HG02852 (cell line): ENCODE results near the gene EPG5.
"Not testable (repeated sequence)": the region's sequence is repeated elsewhere in the genome, so short reads cannot be mapped to it uniquely, and the experiment has no call there.

Experiments
- ATAC-seq: cut with Tn5 transposase; IDR thresholded peaks from one replicate; pipeline ENCODE4 v1.9.1; 2021; ENCODE audit warnings: mild to moderate bottlenecking, moderate library complexity; ENCODE audit not compliant: unreplicated experiment

The EPG5 gene

GRCh38 chr18:45967007-45967706 lies at the start of gene EPG5:
TSS of gene EPG5 (minus strand) at chr18:45967329. CDS start at chr18:45967239, 90 bp downstream.
- peak; percentile 96 for ATAC-seq

GRCh38 chr18:46013484-46014189 lies 46.5 kb upstream of the EPG5 start:
- ATAC-seq, result no peak

- no peak for ATAC-seq
These were observed 43.5 kb upstream of the EPG5 start for GRCh38 chr18:46010676-46011075.

GRCh38 chr18:46010050-46010449 lies 42.9 kb upstream of the EPG5 start:
- no peak for ATAC-seq

GRCh38 chr18:46009125-46009840 lies 42.2 kb upstream of the EPG5 start:
- no peak for ATAC-seq

- ATAC-seq, result no peak
These were observed 41.4 kb upstream of the EPG5 start for GRCh38 chr18:46008531-46008930.

GRCh38 chr18:46007165-46007564 lies 40.0 kb upstream of the EPG5 start:
- no peak for ATAC-seq

- no peak for ATAC-seq
These were observed 35.8 kb upstream of the EPG5 start for GRCh38 chr18:46002934-46003333.

- ATAC-seq, result no peak
These were observed 34.8 kb upstream of the EPG5 start for GRCh38 chr18:46001892-46002291.

GRCh38 chr18:46001074-46001473 lies 33.9 kb upstream of the EPG5 start:
- no peak for ATAC-seq

- no peak for ATAC-seq
These were observed 32.4 kb upstream of the EPG5 start for GRCh38 chr18:45999536-45999935.

- no peak for ATAC-seq
These were observed 31.1 kb upstream of the EPG5 start for GRCh38 chr18:45998244-45998643.

- ATAC-seq, result no peak
These were observed 30.6 kb upstream of the EPG5 start for GRCh38 chr18:45997700-45998151.

GRCh38 chr18:45995461-45995860 lies 28.3 kb upstream of the EPG5 start:
- no peak for ATAC-seq

- ATAC-seq, result no peak
These were observed 26.3 kb upstream of the EPG5 start for GRCh38 chr18:45993438-45993837.

GRCh38 chr18:45992527-45992926 lies 25.4 kb upstream of the EPG5 start:
- not testable (repeated sequence) for ATAC-seq

GRCh38 chr18:45991788-45992187 lies 24.7 kb upstream of the EPG5 start:
- no peak for ATAC-seq

GRCh38 chr18:45984546-45985235 lies 17.6 kb upstream of the EPG5 start:
- no peak for ATAC-seq

- ATAC-seq, result no peak
These were observed 14.7 kb upstream of the EPG5 start for GRCh38 chr18:45981821-45982220.

- no peak for ATAC-seq
These were observed 13.1 kb upstream of the EPG5 start for GRCh38 chr18:45980229-45980628.

- no peak for ATAC-seq
These were observed 11.0 kb upstream of the EPG5 start for GRCh38 chr18:45978084-45978483.
